IPS DF 19.7 (cell line): ENCODE measurements around the gene PTPRE.

Experiments
- DNase-seq: peaks from one replicate; pipeline ENCODE4 v3.0.0-alpha.2; 2013; ENCODE audit warnings: low read depth, low spot score

Gene PTPRE

DNA sequence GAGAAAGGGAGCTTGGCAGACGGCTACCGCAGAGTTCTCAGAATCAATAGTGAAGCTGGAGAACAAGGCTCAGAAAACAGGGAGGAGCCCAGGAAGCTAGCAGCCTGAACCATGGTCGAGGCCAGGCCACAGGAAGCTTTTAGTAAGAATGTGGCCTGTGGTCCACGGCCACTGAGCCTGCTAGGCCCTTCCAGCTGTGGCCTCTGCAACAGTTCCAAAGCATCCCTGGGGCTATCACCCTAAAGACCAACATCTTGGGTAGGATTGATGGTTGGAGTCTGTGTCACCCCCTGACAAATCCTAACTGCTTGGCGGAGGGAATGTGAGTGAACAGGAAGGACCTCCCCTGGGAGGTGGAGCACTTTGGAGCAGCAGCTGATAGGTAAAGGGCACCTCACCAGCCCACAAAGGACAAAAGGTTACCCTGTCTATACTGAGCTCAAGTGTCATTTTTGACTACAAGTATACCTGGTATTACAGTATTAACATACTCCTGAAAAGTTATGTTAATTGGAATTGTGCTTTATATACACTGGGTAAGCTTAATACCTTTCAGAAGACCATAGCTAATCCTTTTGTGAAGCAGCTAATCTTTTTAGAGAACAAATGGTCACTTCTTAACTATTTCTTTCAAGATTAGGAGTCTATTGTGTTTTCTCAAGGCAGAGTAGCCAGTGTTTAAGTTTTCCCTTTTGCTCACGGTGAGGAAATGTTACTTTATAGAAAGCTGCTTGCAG lies 18.7 kb downstream of the PTPRE start:
- no peak for DNase-seq

DNA sequence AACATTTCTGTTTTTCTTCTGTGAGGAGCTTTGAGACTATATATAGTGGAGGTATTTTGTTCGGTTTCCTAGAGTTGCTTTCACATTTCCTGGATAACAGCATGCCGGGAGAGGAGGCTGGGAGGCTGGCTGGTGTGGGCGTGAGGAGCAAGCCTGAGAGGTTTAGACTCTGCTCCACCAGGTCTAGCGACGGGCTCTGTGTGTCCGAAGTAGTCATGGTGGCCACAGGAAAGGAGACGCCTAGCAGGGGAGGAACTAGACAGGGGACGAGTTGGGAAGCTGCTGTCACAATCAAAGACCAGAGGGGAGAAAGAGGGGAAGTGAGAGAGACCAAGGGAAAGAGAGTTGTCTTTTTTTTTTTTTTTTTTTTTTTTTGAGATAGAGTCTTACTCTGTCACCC lies 19.6 kb downstream of the PTPRE start:
- no peak for DNase-seq

GRCh38 chr10:127928021-127928806 lies 21.3 kb downstream of the PTPRE start:
- DNase-seq, result no peak

DNA sequence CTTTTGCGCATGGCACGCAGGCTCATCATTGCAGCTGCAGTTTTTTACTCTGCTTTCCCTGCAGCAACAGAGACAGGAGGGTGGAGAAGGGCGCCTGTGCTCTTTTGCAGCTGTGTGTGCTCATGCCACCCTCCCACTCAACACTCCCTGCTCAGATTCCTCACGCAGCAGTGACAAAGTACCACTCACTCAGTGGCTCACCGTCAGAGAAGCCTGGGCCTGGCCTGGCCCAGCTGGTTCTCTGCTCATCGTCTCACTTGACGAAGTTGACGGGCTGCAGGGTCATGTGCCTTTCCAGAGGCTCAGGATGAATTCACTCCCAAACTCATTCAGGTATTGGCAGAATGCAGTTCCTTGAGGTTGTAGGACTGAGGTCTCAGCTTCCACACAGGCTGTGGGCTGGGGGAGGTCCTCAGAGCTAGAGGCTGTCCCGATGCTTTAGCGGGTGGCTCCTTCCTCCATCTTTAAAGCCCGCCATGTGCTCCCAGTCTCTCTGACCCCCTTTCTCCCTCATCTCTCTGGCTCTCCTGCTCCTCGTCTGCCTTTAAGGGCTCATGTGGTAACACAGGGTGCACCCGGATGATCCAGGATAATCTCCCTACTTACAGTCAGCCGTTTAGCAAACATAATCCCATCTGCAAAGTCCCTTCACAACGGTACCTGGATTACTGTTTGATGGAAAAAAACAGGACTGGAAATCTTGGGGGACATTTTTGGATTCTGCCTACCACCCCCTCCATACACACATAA lies 25.8 kb downstream of the PTPRE start:
- DNase-seq, result no peak

DNA sequence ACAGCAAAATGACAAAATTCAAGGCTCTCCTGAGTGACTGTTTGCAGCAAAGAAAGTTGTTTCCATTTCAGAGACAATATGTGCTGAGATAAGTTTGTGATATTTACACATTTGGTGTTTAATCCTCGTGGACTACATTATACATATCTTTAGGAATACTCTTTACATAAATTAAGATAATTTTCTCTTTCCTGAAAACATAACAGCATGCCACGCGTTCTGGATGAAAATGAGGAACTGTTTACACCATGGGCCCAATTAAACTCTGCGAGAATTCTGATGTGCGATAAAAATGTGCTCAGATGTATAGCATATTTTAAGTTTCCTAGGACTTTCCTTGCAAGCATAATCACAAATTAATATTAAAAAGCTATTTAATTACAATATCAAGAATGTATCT lies 26.4 kb downstream of the PTPRE start:
- no peak for DNase-seq

DNA sequence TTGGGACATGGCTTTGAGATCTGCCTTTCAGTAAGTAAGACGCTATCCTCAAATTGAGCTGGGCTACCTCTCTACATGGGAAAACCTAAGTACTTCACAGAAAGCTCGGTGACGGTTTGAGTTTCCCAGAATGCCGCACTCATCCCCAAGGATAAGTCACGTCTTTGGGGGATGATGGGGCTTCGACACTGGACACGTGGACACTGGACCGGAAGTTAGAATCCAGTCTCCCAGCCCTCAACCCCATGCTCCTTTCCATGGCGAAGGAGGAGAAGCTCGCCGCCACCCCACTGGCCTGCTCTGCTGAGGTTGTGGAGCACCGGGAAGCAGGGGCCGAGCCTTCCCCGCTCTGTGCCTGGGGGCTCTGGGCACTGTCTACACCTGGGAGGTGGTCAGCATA lies 27.5 kb downstream of the PTPRE start:
- no peak for DNase-seq

DNA sequence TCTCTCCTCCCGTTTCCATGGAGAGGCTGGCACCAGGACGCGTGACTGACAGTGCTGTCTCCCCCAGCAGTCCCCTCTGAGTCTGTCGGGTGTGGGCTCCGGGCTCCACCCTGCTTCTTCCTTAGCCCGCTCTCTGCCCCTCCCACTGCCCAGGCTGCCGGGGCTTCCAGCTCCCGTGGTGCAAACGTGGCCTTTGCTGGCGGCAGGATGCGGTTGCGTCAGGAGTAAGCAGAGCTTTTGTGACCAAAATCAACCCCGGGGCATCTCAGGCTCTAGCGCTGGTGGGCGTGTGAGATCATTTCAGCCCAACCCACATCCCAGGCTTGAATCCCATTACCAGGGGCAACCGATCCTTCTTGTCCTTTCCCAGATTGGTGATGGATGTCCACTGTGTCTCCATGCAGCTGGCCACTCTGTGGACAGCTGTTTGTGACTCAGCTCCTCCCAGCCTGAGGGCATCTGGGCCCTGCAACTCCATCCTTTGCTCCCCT lies 28.2 kb downstream of the PTPRE start:
- DNase-seq, result no peak

DNA sequence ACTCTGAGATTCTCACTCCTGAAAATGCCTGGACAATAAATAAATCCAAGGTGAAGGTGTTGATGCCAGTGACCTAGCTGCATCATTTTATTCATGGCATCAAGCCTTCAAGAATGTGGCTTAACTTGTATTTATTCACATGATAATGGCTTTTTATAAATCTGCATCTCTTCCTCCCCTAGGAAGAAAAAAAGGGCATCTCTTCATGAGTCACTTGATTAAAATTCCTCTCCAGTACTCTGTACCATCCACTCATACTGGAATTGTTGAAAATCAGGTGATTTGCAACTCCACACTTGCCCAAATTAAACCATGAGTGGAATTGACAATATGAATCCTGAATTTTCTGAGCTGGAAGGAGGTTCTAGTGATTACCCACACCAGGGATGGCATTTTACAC lies 30.2 kb downstream of the PTPRE start:
- no peak for DNase-seq

DNA sequence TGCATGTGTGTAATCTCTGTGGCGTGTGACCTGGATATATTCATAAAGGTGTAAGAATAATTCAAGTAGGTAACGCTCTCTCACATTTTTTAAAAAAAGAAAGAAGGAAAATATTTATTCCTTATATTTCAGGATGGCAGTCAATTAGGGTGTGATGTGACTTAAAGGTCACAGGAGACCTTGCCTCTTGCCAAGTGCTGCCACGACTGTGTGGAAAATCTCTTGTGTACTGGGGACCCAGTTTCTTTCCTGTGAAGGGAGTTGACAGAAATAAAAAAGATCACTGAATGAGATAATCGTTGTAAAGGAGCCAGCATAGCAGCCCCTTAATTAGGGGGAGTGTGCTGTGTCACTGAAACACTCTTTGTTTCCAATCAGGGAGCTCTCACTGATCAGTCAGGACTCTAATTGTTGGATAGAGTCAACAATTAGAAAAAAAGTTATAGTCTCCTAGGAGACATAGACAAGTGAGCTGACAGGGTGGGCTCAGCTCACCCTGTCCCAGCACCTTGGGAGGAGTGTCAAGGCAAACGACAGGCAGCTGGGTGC lies 31.1 kb downstream of the PTPRE start:
- DNase-seq, result no peak

GRCh38 chr10:127939786-127940330 lies 33.0 kb downstream of the PTPRE start:
- no peak for DNase-seq

- no peak for DNase-seq
Measured at GRCh38 chr10:127940866-127941640, 34.1 kb downstream of the PTPRE start.

DNA sequence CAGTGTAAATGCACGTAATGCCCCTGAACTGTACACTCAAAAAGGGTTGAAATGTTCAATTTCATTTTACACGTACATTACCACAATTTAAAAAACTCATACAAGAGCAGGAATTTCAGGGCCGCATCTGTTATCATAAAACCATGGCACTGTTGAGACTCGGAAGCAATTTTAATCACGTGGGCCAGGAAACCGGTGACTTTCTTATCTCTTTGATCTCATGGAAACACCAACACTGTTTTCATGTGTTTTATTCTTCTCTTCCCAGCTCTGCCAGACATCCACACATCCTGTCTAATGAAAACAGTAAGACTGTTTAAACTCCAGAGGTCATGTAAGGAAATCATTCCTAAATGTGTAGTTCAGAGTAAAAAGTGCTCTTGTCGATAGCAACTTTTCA lies 35.9 kb downstream of the PTPRE start:
- DNase-seq, result no peak

- DNase-seq, result no peak
Measured at GRCh38 chr10:127943336-127943910, 36.5 kb downstream of the PTPRE start.

- no peak for DNase-seq
Measured at GRCh38 chr10:127944256-127944655, 37.4 kb downstream of the PTPRE start.

DNA sequence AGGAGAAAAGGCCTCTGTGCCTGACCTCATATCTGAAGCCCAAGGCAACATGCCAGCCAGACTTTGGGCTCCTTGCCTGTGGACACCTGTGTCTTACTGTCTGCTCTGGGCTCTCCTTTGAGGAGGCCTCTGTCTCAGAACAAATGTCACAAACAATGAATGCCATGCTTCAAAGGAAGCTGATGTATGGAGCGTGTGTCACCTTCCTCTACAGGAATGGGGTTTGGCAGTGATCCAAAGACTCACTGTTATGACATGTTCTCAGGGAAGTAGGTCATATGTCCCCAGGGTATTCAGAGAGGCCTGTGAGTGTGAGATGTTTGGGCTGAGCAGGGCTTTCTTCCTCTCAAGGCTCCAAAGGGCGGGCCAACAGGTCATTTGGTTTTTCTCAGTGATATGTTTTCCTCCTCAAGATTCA lies 38.4 kb downstream of the PTPRE start:
- DNase-seq, result no peak

- no peak for DNase-seq
Measured at GRCh38 chr10:127945948-127946711, 39.2 kb downstream of the PTPRE start.

DNA sequence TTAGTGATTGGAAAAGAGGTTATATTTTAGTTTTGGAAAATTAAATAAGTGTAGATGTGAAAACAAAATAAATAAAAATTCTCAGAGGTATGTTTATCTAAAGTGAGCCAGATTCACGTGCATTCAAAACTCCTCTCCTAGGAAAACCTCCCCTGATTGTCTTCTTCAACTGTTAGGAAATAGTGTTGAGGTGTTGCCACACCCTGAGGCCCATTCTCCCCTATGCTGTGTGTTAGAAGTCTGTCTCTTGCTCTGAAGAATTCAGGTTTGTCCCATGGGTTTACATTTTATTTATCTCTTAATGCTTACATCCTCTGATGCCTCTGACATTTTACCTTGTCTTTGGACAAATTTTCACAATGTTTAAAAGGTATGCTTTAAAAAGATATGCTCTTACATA lies 40.3 kb downstream of the PTPRE start:
- DNase-seq, result no peak

DNA sequence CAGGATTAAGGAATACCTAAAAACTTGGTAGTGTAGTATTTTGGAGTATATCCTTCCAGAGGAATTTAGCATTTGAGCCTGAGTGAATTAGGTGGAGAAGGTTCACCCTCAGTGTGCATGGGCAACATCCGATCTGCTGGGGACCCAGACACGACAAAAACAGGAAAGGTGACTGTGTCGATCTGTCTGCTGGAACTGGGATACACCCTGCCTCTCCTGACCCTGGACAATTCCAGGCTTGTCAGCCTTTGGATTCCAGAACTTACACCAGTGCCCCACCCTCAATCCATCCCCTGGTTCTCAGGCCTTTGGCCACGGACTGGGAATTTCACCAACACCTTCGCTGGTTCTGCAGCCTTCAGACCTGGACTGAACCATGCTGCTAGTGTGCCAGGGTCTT lies 41.9 kb downstream of the PTPRE start:
- no peak for DNase-seq

DNA sequence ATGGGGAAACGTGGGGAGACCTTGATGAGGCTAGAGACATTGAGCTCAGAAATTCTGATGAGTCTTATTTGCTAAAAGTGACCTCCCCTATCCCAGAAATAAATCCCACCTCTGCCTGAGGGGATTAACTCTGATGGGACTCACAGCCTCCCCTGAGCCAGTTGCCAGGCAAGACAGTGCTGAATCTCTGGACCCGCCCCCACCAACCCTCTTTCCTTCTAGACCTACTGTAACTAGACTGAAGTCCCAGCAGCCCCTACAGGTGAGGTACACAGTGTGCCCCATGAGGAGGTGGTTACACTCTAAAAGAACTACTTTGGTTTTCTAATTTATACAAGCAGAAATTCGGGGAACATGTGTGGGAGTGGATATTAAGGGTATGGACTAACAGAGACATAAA lies 42.9 kb downstream of the PTPRE start:
- DNase-seq, result no peak
